T-helper 1 cell (primary cell): Measurements from ENCODE around the gene GRAP.

Experiments used
- DNase-seq, 5 donors: peaks; one replicate each; pipeline ENCODE4 v3.0.0-alpha.2; 2012 to 2020

GRAP gene

DNA sequence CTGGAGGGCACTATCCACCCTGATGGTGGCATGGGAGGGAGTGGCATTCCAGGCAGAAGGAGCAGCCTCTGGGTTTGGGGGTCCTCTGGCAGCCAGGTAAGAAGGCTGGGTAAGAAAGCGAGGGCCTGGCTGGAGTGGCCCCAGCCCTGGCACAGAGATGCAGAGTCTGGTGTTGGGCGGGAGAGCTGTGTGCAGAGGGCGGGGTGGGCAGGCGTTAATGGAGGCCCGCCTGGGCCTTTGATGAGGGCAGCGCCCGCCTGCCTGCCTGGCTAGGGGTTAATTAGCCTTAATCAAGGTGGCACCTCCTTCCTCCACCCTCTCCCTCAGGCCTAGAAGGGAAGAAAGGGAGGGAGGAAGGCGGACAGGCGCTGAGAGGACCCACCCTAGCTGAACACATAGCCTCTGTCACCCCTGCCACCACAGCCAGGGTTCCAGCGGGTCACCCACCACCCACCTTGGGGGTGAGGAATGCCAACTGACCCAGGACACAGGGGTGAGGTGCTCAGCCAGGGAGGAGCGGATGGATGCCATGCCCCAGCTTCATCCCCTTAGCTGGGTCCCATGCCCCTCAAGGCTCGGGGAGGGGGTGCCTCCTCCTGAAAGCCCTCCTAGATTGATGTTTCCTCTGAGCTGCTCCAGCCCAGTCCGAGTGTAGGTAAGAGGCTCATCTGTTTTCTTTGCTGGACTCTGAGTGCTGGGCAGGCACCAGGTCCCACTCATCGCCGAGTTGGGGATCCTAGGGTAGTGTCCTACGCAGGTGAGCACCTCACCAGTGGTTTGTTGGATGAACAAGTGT lies 28.8 kb downstream of the GRAP start:
- DNase-seq = no peak

DNA sequence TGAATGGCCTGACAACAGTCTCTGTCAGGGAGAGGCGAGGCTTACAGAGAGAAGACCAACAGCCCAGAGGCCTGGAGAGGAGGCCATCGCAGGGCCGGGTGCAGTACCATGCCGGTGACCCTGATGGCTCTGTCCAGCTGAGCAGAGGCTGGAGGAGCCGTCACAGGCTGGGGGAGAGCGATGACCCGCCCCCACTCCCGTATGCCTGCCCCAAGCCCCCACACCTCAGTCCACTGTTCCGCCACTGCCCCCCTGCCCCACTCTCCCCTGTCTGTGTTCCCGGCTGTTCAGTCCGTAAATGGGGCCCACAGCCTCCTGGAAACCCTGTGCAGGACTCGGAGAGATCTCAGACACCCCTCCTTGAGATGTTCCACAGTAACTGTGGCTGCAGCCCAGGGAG lies 29.4 kb downstream of the GRAP start:
- DNase-seq = no peak

DNA sequence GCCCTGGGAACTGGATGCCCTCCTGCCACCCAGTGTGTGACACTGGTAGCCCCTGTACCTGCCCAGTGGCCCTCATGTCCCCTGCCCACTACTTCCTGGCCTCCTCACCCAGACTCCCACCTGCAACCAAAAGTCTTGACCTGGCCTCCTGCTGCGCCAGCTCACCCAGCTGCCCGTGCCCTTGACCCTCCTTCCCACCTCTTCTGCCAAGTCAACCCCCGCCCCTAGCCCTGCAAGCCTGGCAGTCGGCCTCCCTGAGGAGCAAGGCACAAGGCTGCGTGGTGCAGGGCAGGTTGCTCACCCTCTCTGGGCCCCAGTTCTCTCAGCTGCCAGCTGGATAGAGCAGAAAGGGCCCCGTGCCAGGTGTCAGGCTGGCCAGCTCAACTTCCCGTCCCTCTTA lies 29.9 kb downstream of the GRAP start:
- no peak for DNase-seq

- no peak for DNase-seq
Measured at GRCh38 chr17:19016297-19016696, 30.5 kb downstream of the GRAP start.

- DNase-seq = no peak
Measured at GRCh38 chr17:19015428-19015827, 31.3 kb downstream of the GRAP start.

DNA sequence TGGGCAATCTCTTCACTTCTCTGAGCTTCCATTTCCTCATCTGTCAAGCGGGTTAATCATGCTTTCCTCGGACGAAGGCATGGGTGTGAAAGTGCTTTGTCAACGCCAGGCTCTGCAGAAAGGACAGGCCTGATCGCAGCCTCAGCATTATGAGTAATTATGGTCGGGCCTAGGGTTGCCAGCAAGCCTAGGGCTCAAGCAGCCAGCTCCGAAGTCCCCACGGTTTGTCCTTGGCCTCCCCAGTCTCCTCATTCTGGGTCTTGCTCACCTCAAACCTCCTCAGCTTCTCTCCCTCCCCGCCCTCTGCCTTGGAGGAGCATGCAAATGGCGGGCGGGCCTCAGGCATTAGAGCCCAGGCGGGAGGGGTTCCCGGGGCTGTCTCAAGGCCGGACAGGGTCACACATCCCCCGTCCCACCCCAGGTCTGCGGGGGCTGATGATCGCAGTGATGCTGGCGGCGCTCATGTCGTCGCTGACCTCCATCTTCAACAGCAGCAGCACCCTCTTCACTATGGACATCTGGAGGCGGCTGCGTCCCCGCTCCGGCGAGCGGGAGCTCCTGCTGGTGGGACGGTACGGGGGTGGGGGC lies 32.0 kb downstream of the GRAP start:
- no peak for DNase-seq

- DNase-seq = no peak
Measured at GRCh38 chr17:19013806-19014627, 32.7 kb downstream of the GRAP start.

- DNase-seq = no peak
Measured at GRCh38 chr17:19013226-19013625, 33.5 kb downstream of the GRAP start.

DNA sequence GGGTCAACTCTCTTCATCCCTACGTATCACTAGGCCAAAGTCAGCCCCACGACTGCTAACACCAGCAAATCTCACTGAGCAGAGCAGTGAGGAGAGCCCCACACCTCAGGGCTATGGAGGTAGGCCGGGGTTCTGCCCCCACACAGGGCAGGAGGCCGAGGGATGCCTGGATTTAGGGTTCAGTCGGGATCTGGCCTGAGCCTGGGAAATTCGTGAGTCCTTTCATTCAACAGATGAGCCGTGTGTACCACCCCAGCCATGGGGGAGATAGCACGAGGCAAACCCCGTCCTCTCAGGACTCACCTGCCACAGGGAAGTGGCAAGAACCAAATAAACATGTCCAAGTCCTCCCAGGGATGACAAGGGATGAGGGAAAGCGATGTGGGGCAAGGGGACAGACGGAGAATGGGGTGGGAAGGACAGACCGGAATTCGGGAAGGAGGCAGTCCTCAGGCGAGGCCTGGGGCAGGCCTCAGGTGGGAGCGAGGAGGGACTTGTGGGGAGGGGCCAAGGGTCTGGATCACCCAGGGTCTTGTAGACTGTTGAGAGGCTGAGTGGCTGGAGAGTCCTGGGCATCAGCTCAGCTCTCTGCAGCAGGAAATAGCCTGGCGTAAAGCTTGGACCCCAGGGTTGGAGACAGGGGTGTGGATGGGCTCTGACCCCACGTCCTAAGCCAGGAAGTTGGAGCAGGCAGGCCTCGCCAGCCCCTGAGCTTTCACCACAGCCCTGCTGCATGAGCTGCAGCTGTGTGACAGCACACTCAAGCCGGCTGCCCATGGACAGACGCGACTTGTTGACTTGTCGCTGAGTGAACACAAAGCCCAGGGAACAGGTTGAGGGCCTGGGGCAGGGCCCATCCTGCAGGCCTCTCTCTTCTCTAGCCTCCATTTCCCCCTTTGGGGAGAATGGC lies 34.3 kb downstream of the GRAP start:
- no peak for DNase-seq

DNA sequence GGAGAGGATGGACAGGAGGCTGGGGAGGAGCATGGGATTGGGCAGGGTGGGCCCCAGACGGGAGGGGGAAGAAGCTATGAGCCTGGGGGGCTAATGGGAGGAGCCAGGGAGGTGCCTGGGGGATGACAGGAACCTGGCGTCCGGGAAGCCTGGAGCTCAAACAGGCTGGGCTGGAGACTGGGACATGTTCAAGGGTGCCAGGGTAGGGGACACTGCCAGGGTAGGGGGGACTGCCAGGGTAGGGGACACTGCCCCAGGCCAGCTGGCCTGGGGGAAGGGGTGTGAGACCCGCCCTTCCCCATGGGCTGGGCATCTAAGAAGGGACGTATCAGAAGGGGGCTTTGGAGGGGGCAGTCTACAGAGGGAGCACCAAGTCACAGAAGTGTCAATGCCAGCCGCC lies 35.2 kb downstream of the GRAP start:
- DNase-seq = no peak

DNA sequence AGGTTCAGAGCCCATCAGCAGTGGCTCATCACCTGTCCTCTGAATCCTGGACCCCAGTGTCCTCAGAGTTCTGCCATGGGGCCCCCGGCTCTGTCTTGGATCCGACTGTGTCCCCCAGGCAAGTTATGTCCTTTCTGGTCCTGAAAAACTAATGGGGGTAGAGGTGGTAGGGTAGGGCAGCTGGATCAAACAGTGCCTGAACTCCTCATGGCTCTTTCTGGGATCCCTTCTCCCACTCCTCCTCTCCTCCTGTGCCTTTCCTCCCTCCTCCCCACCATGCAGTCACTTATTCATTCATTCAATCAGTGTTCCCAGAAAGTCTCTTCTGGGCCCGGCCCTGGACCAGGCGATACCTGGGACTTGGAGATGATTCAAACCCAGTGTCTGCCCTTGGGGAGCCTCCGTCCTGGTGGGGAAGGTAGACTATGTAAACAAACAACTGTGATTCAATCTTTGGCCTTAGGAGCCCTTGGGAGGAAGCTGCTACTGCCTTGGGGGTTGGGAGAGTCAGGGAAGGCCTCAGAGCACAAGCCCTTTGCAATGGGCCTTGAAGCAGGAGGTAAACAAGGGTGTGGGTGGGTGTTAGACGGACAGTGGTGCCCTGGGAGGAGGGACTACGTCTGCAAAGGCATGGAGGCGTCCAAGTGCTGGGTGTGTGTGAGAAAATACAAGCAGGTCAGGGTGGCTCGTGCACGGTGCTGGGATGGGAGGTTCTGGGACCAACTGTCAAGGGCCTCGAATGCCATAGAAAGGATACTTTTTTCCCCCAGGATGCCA lies 35.8 kb downstream of the GRAP start:
- DNase-seq = no peak

- no peak for DNase-seq
Measured at GRCh38 chr17:19009970-19010369, 36.8 kb downstream of the GRAP start.

DNA sequence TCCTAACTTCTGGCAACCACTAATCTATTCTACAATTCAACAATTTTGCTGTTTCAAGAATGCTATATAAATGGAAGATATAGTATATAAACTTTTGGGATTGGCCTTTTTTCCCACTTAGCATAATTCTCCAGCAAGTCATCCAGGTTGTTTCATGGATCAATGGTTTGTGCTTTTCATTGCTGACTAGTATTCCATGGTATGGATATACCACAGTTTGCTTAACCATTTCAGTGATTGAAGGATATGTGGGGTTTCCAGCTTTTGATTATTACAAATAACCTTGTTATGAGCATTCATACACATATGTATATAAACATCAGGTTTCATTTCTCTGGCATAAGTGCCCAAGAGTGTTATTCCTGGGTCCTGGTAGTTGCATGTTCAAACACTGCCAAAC lies 40.1 kb downstream of the GRAP start:
- DNase-seq = no peak

DNA sequence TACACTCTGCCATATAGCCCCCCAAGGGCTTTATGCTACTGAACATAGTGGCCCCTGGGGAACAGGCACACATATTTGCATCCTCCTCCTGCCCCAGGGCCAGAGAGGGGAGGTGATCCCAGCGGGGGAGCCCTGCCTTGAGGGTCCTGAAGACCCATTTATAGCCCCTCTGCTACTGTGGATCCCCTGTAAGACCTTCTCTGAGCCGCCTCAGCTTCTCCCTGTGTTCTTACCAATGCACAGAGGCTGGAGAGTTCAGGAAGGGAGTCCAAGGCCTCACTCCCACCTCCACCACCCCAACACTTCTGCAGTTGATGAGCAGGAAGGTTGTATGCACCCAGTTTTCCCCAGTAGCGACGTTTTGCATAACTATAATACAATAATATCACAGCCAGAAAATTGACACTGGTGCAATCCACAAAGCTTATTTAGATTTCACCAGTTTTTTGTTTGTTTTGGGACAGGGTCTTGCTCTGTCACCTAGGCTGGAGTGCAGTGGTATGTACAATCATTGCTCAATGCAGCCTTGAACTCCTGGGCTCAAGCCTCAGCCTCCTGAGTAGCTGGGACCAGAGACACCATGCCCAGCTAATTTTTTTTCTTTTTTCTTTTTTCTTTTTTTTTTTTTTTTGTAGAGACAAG lies 40.8 kb downstream of the GRAP start:
- DNase-seq = no peak

DNA sequence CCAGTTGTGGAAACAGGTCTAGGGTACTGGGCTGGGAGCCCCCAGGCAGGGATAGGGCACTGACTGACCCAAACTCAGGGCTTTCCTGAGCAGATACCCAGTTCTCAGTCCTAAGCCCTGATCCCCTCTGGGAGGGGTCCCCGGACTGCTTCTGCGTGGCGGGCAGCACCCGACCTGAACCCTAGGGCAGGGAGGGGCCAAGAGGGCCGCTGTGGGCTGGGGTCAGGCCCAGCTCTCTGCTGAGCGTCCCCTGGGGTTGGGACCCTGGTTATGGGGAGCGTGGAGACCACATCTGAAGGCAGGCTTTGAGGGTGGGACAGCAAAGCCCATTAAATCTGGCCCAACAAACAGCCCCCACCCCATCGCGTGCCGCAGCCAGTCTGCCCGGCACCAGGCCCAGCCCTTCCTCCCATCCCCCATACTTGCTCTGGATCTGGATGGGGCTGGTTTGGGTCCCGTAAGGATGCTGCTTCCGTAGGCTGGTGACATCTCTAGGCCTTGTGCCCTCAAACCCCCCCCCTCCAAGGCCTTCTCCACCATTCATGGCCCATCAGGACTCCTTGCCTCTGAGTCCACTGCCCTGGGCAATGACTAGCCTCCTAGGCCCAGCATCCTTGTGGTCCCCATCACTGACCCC lies 41.5 kb downstream of the GRAP start:
- no peak for DNase-seq

- DNase-seq = peak; percentile 72 to 84 (median 80)
Measured at GRCh38 chr17:19004421-19005136, 42.2 kb downstream of the GRAP start, which contains the start of gene FAM83G. Gene FAM83G, minus strand, starts transcription at chr17:19004764. Its CDS starts 723 bp downstream, at chr17:19004041.

DNA sequence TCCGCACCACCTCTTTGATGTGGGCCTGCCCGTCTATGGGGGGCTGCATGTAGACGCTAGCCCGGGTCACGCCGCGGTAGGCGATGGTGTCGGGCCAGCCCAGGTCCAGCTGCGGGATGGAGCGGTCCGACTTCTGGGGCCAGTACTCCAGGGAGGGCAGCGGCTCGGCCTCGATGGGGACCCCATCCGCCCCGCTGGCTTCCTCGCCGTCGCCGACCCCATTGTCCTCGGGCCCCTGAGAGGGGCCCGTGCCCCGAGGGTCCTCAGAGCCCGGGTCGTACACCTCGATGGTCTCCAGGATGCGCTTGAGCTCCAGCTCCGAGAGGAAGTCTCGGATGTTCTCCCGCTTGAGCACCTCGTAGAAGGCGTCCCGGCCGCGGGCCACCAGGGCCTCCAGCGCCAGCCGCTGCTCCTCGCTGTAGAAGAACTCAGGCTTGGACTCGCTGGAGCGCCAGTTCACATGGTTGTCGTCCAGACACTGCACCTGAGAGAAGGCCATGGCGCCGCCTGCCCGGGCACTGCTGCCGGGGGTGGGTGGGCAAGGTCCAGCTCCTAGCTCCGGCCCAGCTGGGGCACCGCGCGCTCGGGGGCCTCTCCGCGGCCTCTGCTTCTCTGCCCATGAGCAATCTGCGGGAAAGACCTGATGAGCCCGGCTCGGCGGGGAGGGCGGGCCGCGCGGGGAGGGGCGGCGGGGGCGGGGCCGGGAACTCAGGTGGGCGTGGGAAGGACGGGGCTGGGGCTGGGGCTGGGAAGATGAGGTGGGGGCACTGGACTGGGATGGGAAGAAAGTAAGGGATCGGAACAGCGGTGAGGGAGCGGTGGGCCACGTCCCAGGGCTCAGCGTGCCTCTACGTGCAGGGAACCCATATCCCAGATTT lies 43.0 kb downstream of the GRAP start:
- DNase-seq = peak in 2 of 5 donors; percentile 21 to 30

- no peak for DNase-seq
Measured at GRCh38 chr17:19002805-19003542, 43.8 kb downstream of the GRAP start.
